GM19043 (cell line): ENCODE data around the gene NME3.

Experiments
- ATAC-seq: cut with Tn5 transposase; IDR thresholded peaks from one replicate; pipeline ENCODE4 v1.9.1; 2021; ENCODE audit warnings: low read depth; ENCODE audit not compliant: unreplicated experiment

The NME3 gene

DNA sequence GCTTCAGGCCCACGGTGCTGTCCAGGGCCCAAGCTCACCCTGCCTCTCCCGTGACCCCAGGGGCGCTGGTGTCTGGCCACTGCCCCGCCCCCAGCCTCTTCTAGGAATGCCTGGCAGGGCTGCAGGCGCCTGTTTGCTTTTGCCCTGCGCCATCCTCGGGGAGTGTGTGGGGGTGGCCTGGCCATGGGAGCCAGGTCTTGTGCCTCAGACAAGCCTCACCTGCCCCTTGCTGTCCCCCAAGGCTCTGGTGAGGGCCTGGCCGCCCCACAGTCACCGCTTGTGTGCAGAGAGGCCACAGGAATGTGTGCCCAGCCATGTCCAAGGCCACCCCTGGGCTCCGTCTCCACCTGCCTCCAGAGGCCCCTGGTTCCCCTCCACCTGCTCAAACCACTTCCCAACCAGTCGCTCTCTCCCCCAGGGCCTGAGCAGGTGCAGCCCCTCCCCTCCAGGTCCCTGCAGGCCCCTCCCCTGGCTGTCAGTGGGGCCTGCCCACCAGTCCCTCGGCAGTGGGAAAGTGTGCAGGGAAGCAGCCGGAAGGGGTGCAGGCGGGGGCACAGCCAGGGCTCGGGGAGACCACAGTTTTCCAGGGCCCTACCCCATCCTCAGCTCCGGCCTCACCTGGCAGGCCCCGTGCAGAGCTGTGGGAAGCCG, 23.0 kb upstream of the NME3 start:
- ATAC-seq: no peak

DNA sequence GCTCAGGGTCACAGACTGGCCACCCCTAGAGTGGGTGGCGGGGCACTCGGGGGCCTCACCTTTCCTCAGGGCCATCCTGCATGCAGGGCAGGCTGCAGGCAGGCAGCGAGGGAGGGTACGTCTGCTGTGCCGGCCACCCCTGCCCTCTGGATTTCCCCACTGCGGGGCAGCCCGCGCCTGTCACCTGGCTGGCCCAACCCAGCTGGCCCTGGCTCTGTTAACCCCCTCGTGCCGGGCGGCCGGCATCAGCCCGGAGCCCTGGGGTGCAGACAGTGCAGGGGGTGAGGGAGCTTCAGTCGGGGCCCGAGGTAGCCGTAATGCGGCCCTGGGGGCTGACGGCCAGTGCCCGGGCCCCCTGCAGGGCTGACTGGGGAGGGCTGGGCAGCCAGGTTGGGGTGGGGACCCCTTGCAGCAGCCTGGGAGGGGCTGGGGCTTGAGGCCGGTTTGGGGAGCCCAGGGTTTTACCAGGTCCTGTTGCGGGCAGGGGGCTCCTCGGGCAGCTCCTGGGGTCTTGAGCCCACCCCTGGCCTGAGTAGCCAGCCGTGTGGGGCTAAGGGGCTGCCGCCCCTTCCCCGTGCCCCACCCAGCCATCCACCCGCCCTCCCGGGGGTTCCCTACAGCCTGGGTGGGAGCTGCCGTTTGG, 22.4 kb upstream of the NME3 start, which contains the start of gene IGFALS:
Gene IGFALS (minus strand): TSS at position 128 of the 643 bp plus-strand sequence. CDS start 53 bp downstream, at position 75.
- ATAC-seq: no peak

DNA sequence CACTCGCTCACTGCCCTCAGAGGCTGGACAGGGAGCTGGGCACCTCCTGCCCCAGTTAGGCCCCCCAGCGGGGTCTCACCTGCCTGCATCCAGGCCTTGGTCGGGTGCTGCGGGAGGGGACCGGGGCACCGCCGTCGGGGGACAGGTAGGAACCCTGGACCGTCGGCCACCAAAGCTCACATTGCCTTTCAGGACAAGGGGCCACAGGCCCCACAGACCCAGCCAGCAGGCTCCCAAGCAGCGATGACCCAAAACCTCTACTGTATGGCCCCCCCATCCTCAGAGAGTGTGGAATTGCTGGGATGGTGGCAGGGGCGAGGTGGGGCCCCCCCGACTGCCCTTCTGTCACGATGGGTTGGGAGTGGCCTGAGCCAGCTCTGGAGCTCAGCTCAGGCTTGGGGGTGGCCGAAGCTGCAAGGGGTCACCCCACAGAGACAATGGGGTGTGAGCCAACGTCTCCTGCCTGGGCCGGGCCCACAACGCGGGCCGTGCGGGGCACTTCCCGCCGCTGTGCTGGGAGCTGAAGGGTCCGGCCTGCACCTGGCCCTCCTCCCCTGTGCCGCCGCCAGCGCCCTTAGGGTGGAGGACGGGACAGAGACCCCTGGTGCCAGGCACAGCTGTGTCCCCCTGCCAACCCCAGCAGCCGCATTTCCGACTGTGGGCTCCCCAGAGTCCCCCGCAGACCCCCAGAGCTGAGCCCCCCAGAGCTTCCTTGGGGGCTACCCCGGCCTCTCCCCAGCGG, 21.7 kb upstream of the NME3 start:
- no peak for ATAC-seq

- ATAC-seq: no peak
Observed at GRCh38 chr16:1791943-1792812, 20.8 kb upstream of the NME3 start.

GRCh38 chr16:1791256-1791942, 20.1 kb upstream of the NME3 start:
- no peak for ATAC-seq

DNA sequence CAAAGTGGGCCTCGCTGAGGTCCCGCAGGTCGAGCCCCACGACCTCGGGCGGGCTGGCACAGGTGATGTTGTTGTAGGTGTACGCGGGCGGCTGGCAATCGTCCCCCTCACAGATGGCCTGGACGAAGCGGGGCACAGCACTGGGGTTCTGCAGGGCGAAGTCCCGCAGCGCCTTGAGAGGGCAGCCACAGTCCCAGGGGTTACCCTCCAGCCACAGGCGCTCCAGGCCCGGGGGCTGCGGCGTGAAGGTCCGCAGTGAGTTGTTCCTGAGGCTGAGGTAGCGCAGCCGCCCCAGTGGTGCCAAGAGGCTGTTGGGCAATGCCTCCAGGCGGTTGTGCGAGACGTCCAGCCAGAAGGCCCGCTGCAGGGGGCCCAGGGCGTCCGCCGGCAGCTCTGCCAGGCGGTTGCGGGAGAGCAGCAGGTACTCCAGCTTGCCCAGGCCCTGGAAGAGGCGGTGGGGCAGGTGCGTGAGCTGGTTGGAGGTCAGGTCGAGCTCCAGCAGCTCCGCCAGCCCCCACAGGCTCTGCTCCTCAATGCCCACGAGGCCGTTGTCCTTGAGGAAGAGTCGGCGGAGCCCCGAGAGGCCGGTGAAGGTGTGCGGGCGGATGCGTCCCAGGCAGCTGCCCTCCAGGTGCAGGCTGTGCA, 19.4 kb upstream of the NME3 start:
- no peak for ATAC-seq

GRCh38 chr16:1790261-1790610, 18.9 kb upstream of the NME3 start:
- ATAC-seq: no peak

DNA sequence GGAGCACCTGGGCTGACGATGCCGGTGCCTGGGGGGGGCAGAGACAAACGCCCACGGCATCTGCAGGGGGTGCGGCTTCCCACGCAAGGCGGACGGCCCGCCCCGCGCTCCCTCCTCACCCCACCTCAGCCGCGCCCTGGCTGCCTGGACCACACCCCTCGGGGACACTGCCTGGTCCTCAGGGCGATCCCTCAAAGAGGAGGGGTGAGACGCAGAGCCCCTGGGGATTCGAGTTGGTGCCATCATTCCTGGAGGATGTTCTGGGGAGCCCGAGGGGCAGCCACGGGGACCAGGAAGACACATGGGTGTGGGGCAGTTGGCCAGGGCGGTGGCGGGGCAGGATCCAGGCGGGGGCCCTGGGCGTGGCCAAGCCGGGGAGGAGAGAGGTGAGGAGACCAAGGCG, 18.3 kb upstream of the NME3 start:
- ATAC-seq: no peak

- ATAC-seq: no peak
Observed at GRCh38 chr16:1788708-1789100, 17.4 kb upstream of the NME3 start.

DNA sequence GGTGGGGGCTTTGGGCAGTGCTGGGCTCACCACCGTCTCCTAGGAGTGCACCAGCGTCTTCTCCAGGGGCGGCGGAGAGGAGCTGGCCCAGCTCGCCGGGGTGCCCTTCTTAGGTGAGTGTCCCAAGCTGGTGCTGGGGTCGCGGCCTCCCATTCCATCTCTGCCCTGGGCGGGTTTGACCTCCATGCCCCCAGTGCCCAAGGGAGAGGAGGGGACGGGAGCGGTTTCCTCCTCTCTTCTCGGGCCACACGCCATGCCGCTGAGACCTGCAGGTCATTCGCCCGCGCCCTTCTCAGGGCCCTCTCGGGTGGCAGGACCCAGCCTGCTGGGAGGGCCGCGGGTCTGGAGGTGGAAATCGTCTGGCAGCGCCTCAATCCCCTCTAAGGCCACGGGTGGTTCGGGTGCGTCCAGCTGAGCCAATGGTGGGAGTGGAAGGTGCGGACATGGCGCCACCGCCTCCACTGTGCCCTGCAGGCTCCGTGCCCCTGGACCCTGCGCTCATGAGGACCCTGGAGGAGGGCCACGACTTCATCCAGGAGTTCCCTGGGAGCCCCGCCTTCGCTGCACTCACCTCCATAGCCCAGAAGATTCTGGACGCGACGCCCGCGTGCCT, 16.9 kb upstream of the NME3 start:
- no peak for ATAC-seq

DNA sequence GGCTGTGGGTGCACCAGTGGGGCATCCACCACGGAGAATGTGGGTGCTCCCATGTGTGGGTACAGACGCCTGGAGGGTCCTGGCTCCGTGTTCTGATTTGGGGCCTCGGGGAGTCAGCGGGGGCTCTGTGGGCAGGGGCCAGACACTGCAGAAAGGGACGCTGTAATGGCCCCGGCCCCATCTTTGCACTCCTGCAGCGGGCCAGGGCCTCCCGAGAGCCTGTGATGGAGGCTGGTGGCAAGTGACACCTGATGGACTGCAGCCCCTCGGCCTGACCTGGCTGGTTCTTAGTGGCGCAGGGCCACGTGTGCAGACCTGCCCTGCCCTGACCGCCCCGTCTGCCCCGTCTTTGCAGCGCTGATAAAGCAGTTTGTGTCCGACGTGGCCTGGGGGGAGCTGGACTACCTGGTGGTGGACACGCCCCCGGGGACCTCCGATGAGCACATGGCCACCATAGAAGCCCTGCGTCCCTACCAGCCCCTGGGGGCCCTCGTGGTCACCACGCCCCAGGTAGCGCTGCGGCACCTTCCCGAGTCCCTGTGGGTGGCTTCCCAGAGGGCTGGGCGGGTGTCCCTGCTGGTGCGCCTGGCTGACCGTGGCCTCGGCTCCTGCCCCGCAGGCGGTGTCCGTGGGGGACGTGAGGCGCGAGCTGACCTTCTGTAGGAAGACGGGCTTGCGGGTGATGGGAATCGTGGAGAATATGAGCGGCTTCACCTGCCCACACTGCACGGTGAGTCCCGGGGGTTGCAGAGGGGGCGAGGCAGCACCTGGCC, 16.2 kb upstream of the NME3 start:
- ATAC-seq: no peak

GRCh38 chr16:1787056-1787321, 15.6 kb upstream of the NME3 start:
- ATAC-seq: no peak

GRCh38 chr16:1786242-1787055, 15.1 kb upstream of the NME3 start:
- ATAC-seq: no peak

DNA sequence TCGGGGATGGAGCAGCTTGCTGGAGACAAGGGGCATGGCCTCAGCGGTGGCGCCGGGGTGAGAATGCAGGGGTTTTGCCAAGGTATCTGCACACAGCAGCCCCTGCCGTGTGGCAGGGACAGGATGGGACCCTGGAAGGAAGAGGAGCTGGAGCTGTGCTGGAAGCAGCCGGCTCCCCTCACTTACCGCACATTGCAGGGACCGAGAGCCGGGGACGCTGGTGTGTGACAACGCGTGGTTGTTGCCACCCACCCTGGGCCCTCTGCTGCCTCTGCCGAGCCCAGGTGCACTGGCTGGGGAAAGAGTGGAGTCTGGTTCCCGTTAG, 14.5 kb upstream of the NME3 start:
- no peak for ATAC-seq

- no peak for ATAC-seq
Observed at GRCh38 chr16:1784977-1785845, 13.9 kb upstream of the NME3 start.

DNA sequence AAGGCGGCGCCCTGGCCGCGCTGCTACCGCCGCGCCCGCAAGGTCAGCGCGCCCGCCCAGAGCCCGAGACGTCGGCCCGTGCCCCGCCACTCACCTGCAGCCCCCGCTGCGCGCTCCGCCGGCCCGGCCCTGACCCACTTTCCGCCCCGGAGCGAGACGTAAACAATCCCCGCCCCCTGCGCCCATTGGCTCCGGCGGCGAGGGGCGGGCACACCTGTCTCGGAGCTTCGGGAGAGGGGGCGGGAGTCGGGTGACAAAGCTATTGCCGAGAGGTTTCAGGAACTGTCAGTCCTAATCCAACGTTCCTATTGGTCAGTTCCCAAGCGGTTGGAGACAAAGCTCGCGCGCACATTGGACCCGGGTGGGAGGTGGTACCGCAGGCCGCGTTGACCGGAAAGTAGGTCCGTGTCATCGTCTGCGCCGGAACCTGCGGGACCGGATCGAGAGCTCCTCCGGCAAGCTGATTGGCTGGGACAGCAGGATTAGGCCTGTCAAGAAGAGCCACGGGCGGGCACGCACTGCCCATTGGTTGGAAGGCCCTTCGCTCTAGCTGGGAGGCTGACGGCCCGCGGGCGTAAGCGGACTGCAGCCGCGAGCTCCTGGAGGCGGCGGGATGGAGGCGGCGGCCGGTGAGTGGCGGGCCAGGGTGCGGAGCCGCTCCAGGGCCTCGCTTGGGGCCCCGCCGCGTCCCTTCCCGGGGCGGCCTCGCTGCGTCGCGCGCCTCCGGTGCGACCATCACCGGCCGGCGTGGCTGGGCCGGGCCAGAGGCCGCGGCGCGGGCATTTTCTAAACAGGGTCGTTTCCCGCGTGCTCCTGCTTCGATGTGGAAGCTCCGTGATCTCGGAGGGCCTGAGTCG, 11.3 kb upstream of the NME3 start, which contains the start of the genes NUBP2 and SPSB3:
Gene NUBP2 (plus strand): TSS at position 553 of the 857 bp plus-strand sequence. CDS start 61 bp downstream, at position 614.
Gene SPSB3 (minus strand): TSS at position 164 of the 857 bp plus-strand sequence. CDS start 1,088 bp downstream, outside the sequence.
- peak; percentile 87 for ATAC-seq
